Subcutaneous adipose tissue (tissue), 4 donors: ENCODE measurements around the gene TNFRSF13B. TPM values are rescaled to one million over a fixed set of nuclear protein-coding genes. Genes with fewer than 3 reads are reported as not detected.

Source experiments
- CTCF ChIP-seq: fragments of 450-650 bp; IDR thresholded peaks from one replicate; pipeline ENCODE4 v1.5.1; 2016; ENCODE audit warnings: low read depth, mild to moderate bottlenecking, control low read depth, antibody characterized with exemption, moderate library complexity
- total RNA-seq, 4 donors: library from RNA; depleted of rRNA; stranded (reverse); fragments of >200 nt; gene quantifications; one replicate each; pipeline ENCODE4 v1.1.0, GENCODE V29; 2016

Gene TNFRSF13B
- total RNA-seq, 4 donors from 2014 or later = not detected

- no peak for TF ChIP-seq CTCF
Observed at GRCh38 chr17:16945663-16946218, 26.2 kb downstream of the TNFRSF13B start.

- TF ChIP-seq CTCF = no peak
Observed at GRCh38 chr17:16945136-16945482, 26.8 kb downstream of the TNFRSF13B start.

GRCh38 chr17:16944334-16945135 is 27.4 kb downstream of the TNFRSF13B start:
- TF ChIP-seq CTCF = no peak

GRCh38 chr17:16943541-16944333 is 28.2 kb downstream of the TNFRSF13B start:
- TF ChIP-seq CTCF = no peak

- no peak for TF ChIP-seq CTCF
Observed at GRCh38 chr17:16943032-16943352, 28.9 kb downstream of the TNFRSF13B start.

GRCh38 chr17:16942141-16943031 is 29.5 kb downstream of the TNFRSF13B start:
- TF ChIP-seq CTCF = no peak
